HG02981 (cell line): ENCODE measurements around the gene STXBP5L.
"Not testable (repeated sequence)": the region's sequence is repeated elsewhere in the genome, so short reads cannot be mapped to it uniquely, and the experiment has no call there.

ENCODE experiments used
- ATAC-seq: cut with Tn5 transposase; IDR thresholded peaks from one replicate; pipeline ENCODE4 v1.9.1; 2021; ENCODE audit warnings: mild to moderate bottlenecking, moderate library complexity; ENCODE audit not compliant: unreplicated experiment

Gene STXBP5L

DNA sequence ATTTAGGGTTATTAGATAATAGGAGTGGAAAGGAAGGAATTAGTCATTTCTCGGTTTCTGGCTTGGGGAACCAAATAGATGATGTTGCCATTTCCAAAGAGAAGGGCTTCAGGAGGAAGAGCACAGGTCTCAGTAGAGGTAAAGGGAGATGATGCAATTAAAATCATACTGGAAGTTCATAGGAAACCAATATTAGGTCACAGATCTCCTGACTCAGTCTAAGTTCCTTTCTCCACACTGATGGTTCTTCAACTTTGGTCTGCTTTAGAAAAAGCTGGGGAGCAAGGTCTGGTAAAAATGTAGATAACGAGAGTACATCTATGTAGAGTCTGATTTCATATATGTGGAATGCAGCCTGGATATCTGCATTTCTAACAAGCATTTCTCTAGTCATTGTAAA is 506.9 kb downstream of the STXBP5L start:
- no peak for ATAC-seq

DNA sequence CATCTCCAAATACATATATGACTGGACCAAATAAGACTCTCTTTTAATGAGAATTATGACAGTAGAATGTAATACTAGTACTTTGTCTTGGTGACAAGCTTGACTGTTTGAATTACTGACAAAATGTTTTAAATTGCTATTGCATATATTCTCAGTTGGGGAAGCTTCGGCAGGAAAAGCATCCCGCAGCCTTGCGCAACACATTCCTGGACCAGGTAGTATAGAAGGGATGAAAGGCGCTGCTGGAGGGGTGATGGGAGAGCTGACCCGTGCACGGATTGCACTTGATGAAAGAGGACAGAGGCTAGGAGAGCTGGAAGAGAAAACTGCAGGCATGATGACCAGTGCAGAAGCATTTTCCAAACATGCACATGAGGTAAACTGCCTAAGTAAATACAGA is 510.2 kb downstream of the STXBP5L start:
- ATAC-seq: no peak

DNA sequence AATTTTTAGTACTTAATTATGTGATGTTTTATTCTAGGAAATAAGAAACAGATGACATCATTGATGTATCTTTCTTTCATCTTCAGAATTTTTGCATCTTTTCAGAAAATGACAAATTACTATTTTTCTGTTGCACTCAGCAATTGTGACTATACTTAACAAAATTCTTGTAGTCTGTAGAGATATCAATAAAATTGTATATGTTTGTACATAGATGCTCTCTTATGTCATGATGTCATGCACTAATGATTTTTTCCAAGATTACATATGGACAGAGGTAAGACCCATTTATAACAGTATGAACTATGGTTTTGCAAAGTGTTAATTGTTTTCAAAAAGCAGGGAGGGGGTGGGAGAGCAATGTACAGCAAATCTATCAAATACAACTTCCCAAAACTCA is 516.5 kb downstream of the STXBP5L start:
- ATAC-seq: no peak

DNA sequence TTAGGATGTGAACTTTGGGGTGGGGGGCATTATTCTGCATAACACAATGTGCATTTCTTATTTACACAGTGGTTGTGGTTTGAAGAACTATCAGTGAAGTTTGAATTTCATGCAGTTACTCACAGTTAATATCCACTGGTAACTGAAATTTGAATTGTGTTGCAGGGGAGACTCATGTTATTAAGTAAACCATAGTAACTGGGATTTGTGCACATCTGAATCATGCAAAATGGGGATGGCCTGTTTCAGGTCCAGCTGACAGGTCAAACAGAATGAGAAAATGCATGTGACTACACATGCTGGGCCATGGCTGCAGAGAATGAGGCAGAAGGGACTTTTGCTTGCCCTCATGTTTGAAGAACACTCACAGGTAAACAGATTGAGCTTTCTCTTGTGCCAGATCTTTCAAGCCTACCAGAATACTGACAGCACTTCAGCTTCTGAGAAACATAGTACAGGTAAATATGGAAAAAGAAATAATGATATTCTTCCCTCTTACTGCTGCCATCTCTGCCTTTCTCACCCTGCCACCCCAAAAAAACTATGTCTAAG is 522.7 kb downstream of the STXBP5L start:
- no peak for ATAC-seq

DNA sequence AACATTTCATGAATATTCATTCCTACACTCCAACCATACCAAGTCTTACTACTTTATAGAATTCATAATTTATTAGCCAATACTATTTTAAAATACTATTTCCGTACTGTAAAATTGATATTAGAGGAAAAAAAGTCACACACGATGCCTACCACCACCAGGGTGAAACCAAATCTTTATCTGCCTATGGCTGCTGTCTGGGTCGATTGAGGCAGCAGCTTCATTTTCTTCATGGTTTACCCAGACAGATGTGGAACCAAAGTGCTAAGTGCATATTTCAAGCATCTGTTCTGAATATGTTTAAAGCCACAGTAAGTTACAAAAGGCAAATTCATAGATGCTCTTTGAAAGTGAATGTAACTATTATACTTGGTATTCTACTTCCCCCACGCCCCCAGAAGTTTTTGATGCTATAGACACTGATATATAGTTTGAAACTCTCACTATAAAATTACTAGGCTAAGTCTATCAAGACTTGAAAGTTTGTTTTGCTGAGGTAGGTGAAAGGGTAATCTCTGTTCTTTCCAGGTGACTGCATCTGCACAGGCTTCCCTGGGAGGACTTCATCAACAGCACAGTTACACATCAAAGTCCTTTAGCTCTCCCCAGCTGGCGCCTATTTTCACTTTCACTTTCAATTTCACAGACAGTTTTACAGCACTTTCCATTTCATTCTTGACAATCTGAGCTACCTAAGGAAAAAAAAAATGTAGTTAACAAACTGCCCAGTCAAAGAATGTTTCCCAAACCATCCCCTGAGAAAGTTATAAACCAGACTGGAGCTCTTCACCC is 523.9 kb downstream of the STXBP5L start:
- ATAC-seq: peak; percentile 93

DNA sequence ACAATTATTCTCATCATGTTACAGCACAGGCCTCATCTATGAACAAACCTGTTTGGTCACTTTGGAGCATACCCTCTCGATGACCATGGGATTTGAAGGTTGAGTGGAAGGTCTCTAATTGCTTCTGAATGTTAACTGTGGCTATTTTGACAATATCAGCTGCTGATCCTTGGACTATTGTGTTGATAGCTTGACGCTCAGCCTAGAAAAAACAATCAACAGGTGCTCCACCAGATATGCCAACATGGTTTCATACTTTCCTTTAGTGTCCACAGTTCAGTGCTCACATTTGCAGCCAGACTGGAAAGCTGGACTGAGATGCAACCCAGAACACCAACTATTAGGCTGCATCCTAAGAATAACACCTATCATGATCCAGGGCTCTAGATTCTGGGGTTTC is 528.1 kb downstream of the STXBP5L start:
- no peak for ATAC-seq

DNA sequence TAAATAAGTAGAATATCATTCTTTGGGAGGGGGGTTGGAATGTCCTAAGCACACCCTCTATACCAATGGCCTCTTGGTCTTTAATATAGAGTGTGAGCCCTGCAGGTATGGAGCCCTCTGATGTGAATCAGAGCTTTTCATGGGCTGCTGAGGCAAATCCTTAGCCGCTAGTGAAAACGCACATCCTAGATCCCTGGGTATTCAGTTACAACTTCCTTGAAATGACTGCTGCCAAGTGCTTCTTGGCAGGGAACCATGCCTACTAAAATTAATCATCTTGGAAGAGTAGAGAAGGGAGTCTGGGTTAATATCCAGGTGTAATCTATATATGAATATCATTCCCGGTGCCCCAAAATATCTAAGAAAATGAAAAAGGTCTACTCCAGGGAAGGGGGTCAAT is 528.6 kb downstream of the STXBP5L start:
- no peak for ATAC-seq

DNA sequence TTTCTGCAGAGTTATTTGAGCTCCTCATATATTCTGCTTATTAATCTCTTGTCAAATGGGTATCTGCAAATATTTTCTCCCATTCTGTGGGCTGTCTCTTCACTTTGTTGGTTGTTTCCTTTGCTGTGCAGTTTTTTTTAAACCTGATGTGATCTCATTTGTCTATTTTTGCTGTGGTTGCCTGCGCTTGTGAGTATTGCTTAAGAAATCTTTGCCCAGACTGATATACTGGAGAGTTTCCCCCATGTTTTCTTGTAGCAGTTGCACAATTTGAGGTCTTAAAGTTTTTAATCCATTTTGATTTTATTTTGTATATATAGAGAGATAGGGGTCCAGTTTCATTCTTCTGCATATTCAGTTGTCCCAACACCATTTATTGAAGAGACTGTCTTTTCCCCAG is 535.5 kb downstream of the STXBP5L start:
- ATAC-seq: no peak

DNA sequence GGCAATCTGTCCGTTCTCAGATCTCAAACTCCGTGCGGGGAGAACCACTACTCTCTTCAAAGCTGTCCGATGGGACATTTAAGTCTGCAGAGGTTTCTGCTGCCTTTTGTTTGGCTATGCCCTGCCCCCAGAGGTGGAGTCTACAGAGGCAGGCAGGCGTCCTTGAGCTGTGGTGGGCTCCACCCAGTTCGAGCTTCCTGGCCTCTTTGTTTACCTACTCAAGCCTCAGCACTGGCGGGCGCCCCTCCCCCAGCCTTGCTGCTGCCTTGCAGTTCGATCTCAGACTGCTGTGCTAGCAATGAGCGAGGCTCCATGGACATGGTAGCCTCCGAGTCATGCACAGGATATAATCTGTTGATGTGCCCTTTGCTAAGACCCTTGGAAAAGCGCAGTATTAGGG is 543.7 kb downstream of the STXBP5L start:
- ATAC-seq: not testable (repeated sequence)

DNA sequence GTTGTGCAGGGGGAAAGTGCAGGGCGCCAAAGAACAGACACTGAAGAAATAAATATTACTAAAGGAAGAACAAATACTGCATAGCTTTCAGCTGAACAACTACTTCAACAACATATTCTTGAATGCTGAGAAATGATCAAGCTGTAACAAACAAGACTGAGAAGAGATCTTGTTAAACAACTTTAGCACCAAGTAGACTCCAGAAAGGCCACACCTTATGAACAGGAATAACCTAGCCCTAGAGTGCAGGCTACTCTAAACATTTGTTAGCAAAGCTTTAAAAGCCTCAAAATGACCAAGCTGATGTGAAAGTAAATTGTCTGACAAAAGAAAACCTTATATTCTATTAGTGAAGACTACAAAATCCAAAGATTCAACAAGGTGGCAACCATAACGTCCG is 554.6 kb downstream of the STXBP5L start:
- no peak for ATAC-seq

DNA sequence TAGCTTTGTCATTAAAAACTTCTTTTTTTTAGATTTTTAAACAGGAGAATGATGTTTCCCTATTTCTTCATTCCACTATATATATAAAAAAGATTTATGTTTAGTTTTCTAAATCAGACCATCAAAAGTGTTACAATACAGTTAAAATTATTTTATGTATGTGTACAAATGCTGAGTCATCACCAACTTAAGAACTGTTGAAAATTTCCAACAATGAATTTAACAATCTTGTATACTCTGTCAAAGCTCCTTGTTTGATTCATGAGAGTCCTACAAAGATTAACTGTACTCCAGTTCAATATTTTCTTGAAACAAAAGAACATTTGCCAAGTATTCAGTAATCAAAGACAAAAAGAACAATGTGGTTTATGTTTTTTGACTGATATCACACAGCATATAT is 555.7 kb downstream of the STXBP5L start:
- ATAC-seq: no peak

DNA sequence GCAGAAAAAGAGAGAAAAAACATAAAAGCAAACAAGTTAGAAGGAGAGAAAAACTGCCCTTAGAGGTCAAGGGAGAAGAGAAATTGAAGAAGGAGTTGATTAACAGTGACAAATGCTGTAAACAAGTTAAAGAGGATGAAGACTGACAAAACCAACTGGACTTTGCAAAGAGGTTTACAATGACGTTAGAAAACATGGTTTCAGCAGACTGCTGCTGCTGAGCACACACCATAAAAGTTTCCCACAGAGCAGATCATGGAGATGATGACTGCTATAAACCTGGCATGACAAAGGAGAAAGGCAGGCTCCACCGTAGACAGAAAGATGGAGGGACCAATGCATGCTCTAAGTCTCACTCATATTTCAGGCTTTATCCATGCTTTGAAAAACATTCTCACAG is 559.1 kb downstream of the STXBP5L start:
- no peak for ATAC-seq

DNA sequence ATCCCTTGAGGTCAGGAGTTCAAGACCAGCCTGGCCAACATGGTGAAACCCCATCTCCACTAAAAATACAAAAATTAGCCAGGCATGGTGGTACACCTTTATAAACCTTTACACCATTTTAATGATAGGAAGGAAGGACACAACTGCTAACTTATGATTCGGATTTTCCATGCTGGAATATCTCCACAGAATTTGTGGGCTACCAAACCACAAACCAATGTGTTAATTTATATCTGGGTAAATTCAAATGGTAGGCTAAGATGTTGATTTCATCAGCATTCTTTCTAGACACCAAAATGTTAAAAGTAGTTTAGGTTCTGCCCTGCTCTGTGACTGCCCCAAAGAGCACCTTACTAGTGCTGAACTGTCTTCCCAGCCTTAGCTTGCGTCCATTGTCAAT is 565.0 kb downstream of the STXBP5L start:
- no peak for ATAC-seq
